VCaP (cell line): ENCODE measurements around the gene FOXN3.

Experiments
- H3K27ac ChIP-seq: fragments of 450-650 bp; 2 replicates; pipeline ENCODE4 v1.5.1; 2017
- CTCF ChIP-seq: fragments of 450-650 bp; conservative IDR thresholded peaks from 2 replicates; pipeline ENCODE4 v1.5.1; 2017; ENCODE audit warnings: mild to moderate bottlenecking, moderate library complexity

Gene FOXN3

GRCh38 chr14:89171628-89172027 lies 245.4 kb downstream of the FOXN3 start:
- TF ChIP-seq CTCF, result no peak
- H3K27ac ChIP-seq, result no peak overlapping the region

GRCh38 chr14:89171168-89171567 lies 245.9 kb downstream of the FOXN3 start:
- no peak overlapping the region for H3K27ac ChIP-seq
- no peak for TF ChIP-seq CTCF

- no peak overlapping the region for H3K27ac ChIP-seq
- TF ChIP-seq CTCF, result no peak
Observed at GRCh38 chr14:89167705-89168104, 249.3 kb downstream of the FOXN3 start.

- TF ChIP-seq CTCF, result no peak
- H3K27ac ChIP-seq, result no peak overlapping the region
Observed at GRCh38 chr14:89166633-89167032, 250.4 kb downstream of the FOXN3 start.

GRCh38 chr14:89165189-89166181 lies 251.5 kb downstream of the FOXN3 start:
- no peak overlapping the region for H3K27ac ChIP-seq
- no peak for TF ChIP-seq CTCF

GRCh38 chr14:89164168-89165073 lies 252.6 kb downstream of the FOXN3 start:
- H3K27ac ChIP-seq, result no peak overlapping the region
- TF ChIP-seq CTCF, result no peak
